Mesothelial cell of epicardium (in vitro differentiated cells): Measurements from ENCODE around the gene HEBP1. TPM values are rescaled to one million over a fixed set of nuclear protein-coding genes. Genes with fewer than 3 reads are reported as not detected.

Experiments used
- DNase-seq, 2 experiments: peaks; one replicate each; pipeline ENCODE4 v3.0.0; 2021; ENCODE audit warnings: low spot score in 2 of 2; ENCODE audit not compliant: unreplicated experiment in 2 of 2
- H3K27ac Mint-ChIP-seq: 2 replicates; pipeline ENCODE4 v1.8.0; 2021; ENCODE audit warnings: mixed read lengths
- H3K27me3 Mint-ChIP-seq: 2 replicates; pipeline ENCODE4 v1.8.0; 2021; ENCODE audit warnings: low read depth, mixed read lengths
- H3K36me3 Mint-ChIP-seq: 2 replicates; pipeline ENCODE4 v1.8.0; 2021; ENCODE audit warnings: mixed read lengths
- H3K4me1 Mint-ChIP-seq: 2 replicates; pipeline ENCODE4 v1.8.0; 2021; ENCODE audit warnings: mixed read lengths
- H3K4me3 Mint-ChIP-seq: 2 replicates; pipeline ENCODE4 v1.8.0; 2021; ENCODE audit warnings: mild to moderate bottlenecking, moderate library complexity, mixed read lengths
- H3K9me3 Mint-ChIP-seq: 2 replicates; pipeline ENCODE4 v1.8.0; 2021; ENCODE audit warnings: mixed read lengths
- CTCF ChIP-seq: fragments of 200-600 bp; sonication (generic); IDR thresholded peaks from one replicate; pipeline ENCODE4 v1.5.0; 2021; ENCODE audit warnings: antibody characterized with exemption; ENCODE audit not compliant: unreplicated experiment
- total RNA-seq: library from RNA; stranded (reverse); gene quantifications from 3 replicates; pipeline ENCODE4 v1.2.1, GENCODE V29; 2021

The HEBP1 gene
- total RNA-seq, 1 donor from 2014 or later: 55.0 TPM

DNA sequence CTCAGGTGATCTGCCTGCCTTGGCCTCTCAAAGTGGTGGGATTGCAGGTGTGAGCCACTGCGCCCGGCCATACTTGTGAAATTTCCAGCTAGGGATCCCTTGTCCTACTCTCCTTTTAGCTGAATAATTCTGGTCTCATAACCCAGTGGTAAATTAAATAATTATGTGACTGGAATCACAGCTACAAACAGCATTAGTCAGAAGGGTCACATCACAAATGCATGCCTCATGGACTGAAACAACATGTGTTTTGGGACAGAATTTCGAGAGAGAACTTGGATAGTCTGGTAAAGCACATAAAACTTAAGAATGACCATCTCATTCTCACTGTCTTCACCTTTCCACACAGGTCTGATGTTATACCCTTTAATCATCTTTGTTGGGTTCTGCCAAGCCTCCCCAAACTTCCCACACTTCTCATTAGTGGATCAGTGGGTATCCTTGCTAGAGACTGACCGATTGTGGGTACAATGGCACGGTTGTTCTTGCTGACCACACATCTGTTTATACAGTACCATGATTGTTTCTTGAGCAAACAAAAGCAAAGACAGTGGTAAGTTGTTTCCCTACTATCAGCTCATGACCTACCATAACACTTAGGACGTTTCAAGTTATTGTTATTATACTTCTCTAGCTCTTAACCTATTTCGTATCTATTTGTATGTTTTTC is 53.2 kb downstream of the HEBP1 start:
- Mint-ChIP-seq H3K36me3 (peaks cover 10% of the 10 kb centered on the region), H3K27me3 (no peaks in the 10 kb centered on the region), H3K9me3 (no peaks in the 10 kb centered on the region), H3K27ac (no peak overlapping the region), H3K4me3 (no peak overlapping the region), H3K4me1 (no peaks in the 10 kb centered on the region)
- TF ChIP-seq CTCF: no peak
- DNase-seq: no peak

DNA sequence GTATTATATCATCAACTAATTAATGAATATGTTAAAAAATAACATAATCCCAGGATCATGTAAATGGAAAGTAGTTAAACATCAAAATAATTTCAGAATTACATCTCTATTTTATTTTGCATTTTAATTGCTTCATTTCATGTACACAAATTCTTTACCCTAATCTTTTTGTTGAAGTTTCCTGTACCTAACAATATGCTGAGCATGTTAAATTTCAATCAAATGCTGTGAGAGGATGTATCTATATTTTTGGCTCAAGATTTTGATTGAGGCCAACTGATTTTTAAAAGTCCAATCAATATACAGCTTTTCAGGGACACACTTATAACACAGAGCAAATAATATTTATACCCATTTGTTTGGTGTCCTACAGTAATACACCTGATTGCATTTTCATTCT is 54.5 kb downstream of the HEBP1 start:
- Mint-ChIP-seq H3K36me3 (peaks cover 10% of the 10 kb centered on the region), H3K9me3 (no peaks in the 10 kb centered on the region), H3K4me1 (no peaks in the 10 kb centered on the region), H3K4me3 (no peak overlapping the region), H3K27ac (no peak overlapping the region), H3K27me3 (no peaks in the 10 kb centered on the region)
- no peak for DNase-seq
- no peak for TF ChIP-seq CTCF

DNA sequence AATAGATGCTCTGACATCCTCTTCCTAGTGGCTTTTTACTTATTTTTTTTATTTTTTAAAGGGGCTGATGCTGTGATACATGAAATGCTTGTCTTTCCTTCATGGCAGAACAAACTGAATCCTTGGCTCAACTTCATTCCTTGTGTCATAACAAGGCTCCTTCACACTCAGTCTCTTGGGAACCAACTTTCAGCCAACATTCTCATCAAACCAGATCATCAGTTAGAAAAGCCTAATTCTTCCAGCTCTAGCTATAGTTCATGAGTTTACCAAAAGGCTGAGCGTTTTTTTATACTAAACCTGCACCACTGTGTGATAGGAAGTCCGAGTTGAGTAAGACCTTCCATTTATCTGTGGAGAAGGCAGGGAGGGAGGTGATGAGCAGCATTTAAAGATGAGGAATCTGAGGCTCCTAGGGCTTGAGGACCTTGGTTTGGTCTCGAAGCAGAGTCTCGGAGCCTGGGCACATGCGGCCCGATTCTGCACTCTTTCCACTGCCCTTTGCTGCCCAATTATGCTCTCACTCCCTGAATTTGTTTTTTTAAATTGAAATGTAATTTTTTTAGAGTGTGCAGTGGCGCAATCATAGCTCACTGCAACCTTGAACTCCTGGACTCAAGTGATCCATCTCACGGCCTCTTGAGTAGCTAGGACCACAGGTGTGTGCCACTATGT is 56.3 kb downstream of the HEBP1 start:
- Mint-ChIP-seq H3K27me3 (no peaks in the 10 kb centered on the region), H3K4me3 (no peak overlapping the region), H3K36me3 (no peaks in the 10 kb centered on the region), H3K9me3 (no peaks in the 10 kb centered on the region), H3K27ac (no peak overlapping the region), H3K4me1 (no peaks in the 10 kb centered on the region)
- no peak for TF ChIP-seq CTCF
- DNase-seq: no peak

GRCh38 chr12:12941450-12942350 is 58.4 kb downstream of the HEBP1 start:
- no peak for TF ChIP-seq CTCF
- DNase-seq: no peak
- Mint-ChIP-seq H3K9me3 (no peaks in the 10 kb centered on the region), H3K4me3 (no peak overlapping the region), H3K4me1 (no peaks in the 10 kb centered on the region), H3K27ac (no peak overlapping the region), H3K27me3 (no peaks in the 10 kb centered on the region), H3K36me3 (no peaks in the 10 kb centered on the region)

DNA sequence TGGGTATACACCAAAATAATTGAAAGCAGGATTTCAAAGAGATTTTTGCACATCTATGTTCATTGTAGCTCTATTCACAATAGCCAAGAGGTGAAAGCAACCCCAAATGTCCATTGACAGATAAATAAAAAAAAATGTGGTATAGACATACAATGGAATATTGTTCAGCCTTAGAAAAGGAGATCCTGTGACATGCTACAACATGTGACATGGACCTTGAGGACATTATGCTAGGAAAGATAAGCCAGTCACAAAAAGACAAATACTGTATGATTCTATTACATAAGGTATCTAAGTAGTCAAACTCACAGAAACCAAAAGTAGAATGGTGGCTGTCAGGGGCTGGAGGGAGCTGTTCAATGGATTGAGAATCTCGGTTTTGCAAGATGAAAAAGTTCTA is 60.2 kb downstream of the HEBP1 start:
- Mint-ChIP-seq H3K27me3 (no peaks in the 10 kb centered on the region), H3K9me3 (no peaks in the 10 kb centered on the region), H3K36me3 (no peaks in the 10 kb centered on the region), H3K4me3 (no peak overlapping the region), H3K27ac (no peak overlapping the region), H3K4me1 (peaks cover 5% of the 10 kb centered on the region)
- TF ChIP-seq CTCF: no peak
- no peak for DNase-seq
